CD4-positive, alpha-beta T cell (primary cell): Measurements from ENCODE around the gene TMOD1. TPM values are rescaled to one million over a fixed set of nuclear protein-coding genes. Genes with fewer than 3 reads are reported as not detected.

ENCODE experiments used
- ATAC-seq: fragments of 200-7000 bp; cut with Tn5 transposase; one replicate; pipeline ENCODE4 v1.10.0; 2022; ENCODE audit warnings: mild to moderate bottlenecking; ENCODE audit not compliant: poor library complexity
- CTCF ChIA-PET: fragments of 350-600 bp; sonication (Branson Sonifier 250); formaldehyde crosslinking; loops from one replicate; lab custom pipeline; 2021; ENCODE audit warnings: antibody characterized with exemption, inconsistent platforms; lab: Charles Lee
- POLR2A ChIA-PET: fragments of 350-600 bp; sonication (Branson Sonifier 250); formaldehyde crosslinking; loops from one replicate; lab custom pipeline; 2021; ENCODE audit warnings: antibody characterized with exemption, inconsistent platforms; lab: Charles Lee
- DNase-seq, 14 experiments: peaks; one replicate each; pipeline ENCODE4 v3.0.0-alpha.2; 2013 to 2020; ENCODE audit warnings: mixed read lengths in 2 of 14
- H3K27ac ChIP-seq, 2 donors: one replicate each; pipeline versions ENCODE4 v1.5.1 to v1.7.0; 2013; ENCODE audit warnings: low read length in 2 of 2, low read depth in 1 of 2, mild to moderate bottlenecking in 1 of 2
- H3K27me3 ChIP-seq, 2 experiments: 1 replicate in 1 of 2; 2 replicates in 1 of 2; pipeline versions ENCODE4 v1.6.1 to v1.7.0; 2013; ENCODE audit warnings: low read length in 2 of 2, control low read depth in 1 of 2, mild to moderate bottlenecking in 1 of 2, moderate library complexity in 1 of 2; ENCODE audit not compliant: insufficient read depth in 2 of 2, control insufficient read depth in 1 of 2
- H3K36me3 ChIP-seq: one replicate; pipeline ENCODE4 v1.6.1; 2013; ENCODE audit warnings: low read length, control low read depth; ENCODE audit not compliant: insufficient read depth
- H3K4me1 ChIP-seq: one replicate; pipeline ENCODE4 v1.6.1; 2013; ENCODE audit warnings: low read length, control low read depth; ENCODE audit not compliant: insufficient read depth
- H3K4me3 ChIP-seq: one replicate; pipeline ENCODE4 v1.5.1; 2013; ENCODE audit warnings: mild to moderate bottlenecking, low read length, moderate library complexity
- H3K9me3 ChIP-seq, 2 experiments: 1 replicate in 1 of 2; 2 replicates in 1 of 2; pipeline versions ENCODE4 v1.6.1 to v1.7.0; 2013; ENCODE audit warnings: low read length in 2 of 2, mild to moderate bottlenecking in 2 of 2, control low read depth in 1 of 2, moderate library complexity in 1 of 2; ENCODE audit not compliant: control insufficient read depth in 1 of 2, insufficient read depth in 1 of 2
- H3K27ac Mint-ChIP-seq: one replicate; pipeline ENCODE4 v1.8.0; 2020; ENCODE audit warnings: mixed read lengths
- H3K27me3 Mint-ChIP-seq: one replicate; pipeline ENCODE4 v1.8.0; 2021; ENCODE audit warnings: mixed read lengths
- H3K36me3 Mint-ChIP-seq: one replicate; pipeline ENCODE4 v1.8.0; 2021; ENCODE audit warnings: low read depth, mixed read lengths
- H3K4me1 Mint-ChIP-seq: one replicate; pipeline ENCODE4 v1.8.0; 2021; ENCODE audit warnings: low read depth, mixed read lengths
- H3K4me3 Mint-ChIP-seq: one replicate; pipeline ENCODE4 v1.8.0; 2020; ENCODE audit warnings: mild to moderate bottlenecking, mixed read lengths
- H3K9me3 Mint-ChIP-seq: one replicate; pipeline ENCODE4 v1.8.0; 2020; ENCODE audit warnings: mixed read lengths
- intact Hi-C, 2 experiments: fragments of 100-400 bp; cut with DNase I in 1 of 2; cut with micrococcal nuclease in 1 of 2; formaldehyde crosslinking; loops; one replicate each; pipeline versions ENCODE4 v1.15.1 to v1.9.0; 2023 to 2025; cut with DNase I, micrococcal nuclease
- total RNA-seq, 174 experiments: library from RNA in 2 of 174; stranded (reverse) in 2 of 174; gene quantifications; one replicate each; pipeline ENCODE4 v1.2.3 and lab custom pipeline; 2021 to 2026
- TF ChIP-seq, protein P1 (sequence below): fragments of 200-600 bp; IDR thresholded peaks from one replicate; pipeline ENCODE4 v1.8.0; 2022; ENCODE audit warnings: antibody characterized with exemption, mild to moderate bottlenecking

TMOD1 gene
- total RNA-seq, 2 experiments from 2014 or later, result 0.20 to 0.47 TPM

DNA sequence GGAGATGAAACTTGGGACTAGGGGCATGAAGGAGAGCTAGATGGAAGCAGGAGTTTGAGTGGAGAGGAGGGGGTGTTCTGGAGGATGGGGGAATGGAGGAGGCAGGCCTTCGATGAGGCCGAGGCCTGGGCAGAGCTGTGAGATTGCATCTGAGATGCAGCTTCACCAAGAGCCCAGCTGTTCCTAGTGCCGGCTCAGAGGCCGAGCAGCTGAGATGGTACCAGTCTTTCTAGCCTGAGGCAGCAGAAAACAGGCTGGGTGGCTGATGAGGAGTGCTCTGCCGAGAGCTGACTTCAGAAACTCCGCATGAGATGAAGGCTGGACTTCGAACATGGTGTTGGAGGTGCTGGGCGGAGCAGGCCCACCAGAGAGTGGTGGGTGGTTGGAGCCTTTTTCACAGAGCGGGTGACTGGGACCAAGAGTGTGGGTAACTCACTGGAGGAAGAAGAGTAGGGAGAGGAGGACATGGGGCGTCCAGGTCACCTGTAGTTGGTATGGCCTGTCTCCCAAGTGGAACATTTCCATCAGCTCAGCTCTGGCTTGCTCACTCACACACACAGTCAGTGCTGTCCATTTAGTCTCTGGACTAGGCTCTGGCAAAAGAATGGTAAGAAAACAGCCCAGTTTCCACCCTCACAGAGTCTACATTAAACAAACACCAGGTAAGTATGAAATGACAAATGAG lies 54.7 kb downstream of the TMOD1 start:
- no peak overlapping the region for H3K4me3 Mint-ChIP-seq
- Histone ChIP-seq H3K4me3 (no peak overlapping the region), H3K27ac (no peak overlapping the region), H3K9me3 (no peaks in the 10 kb centered on the region), H3K36me3 (no peaks in the 10 kb centered on the region), H3K27me3 (peaks cover 4% of the 10 kb centered on the region in 2 experiments), H3K4me1 (no peaks in the 10 kb centered on the region)
- intact Hi-C loops, result no loop called here
- H3K27ac Mint-ChIP-seq, result no peak overlapping the region
- CTCF ChIA-PET, result no interaction called here
- H3K9me3 Mint-ChIP-seq, result no peaks in the 10 kb centered on the region
- TF ChIP-seq, protein P1, sequence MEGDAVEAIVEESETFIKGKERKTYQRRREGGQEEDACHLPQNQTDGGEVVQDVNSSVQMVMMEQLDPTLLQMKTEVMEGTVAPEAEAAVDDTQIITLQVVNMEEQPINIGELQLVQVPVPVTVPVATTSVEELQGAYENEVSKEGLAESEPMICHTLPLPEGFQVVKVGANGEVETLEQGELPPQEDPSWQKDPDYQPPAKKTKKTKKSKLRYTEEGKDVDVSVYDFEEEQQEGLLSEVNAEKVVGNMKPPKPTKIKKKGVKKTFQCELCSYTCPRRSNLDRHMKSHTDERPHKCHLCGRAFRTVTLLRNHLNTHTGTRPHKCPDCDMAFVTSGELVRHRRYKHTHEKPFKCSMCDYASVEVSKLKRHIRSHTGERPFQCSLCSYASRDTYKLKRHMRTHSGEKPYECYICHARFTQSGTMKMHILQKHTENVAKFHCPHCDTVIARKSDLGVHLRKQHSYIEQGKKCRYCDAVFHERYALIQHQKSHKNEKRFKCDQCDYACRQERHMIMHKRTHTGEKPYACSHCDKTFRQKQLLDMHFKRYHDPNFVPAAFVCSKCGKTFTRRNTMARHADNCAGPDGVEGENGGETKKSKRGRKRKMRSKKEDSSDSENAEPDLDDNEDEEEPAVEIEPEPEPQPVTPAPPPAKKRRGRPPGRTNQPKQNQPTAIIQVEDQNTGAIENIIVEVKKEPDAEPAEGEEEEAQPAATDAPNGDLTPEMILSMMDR, result no peak
- DNase-seq (no peak), ATAC-seq (no peak)
- H3K27me3 Mint-ChIP-seq, result peaks cover 26% of the 10 kb centered on the region
- no peaks in the 10 kb centered on the region for H3K36me3 Mint-ChIP-seq
- peaks cover 6% of the 10 kb centered on the region for H3K4me1 Mint-ChIP-seq
- POLR2A ChIA-PET, result no interaction called here

DNA sequence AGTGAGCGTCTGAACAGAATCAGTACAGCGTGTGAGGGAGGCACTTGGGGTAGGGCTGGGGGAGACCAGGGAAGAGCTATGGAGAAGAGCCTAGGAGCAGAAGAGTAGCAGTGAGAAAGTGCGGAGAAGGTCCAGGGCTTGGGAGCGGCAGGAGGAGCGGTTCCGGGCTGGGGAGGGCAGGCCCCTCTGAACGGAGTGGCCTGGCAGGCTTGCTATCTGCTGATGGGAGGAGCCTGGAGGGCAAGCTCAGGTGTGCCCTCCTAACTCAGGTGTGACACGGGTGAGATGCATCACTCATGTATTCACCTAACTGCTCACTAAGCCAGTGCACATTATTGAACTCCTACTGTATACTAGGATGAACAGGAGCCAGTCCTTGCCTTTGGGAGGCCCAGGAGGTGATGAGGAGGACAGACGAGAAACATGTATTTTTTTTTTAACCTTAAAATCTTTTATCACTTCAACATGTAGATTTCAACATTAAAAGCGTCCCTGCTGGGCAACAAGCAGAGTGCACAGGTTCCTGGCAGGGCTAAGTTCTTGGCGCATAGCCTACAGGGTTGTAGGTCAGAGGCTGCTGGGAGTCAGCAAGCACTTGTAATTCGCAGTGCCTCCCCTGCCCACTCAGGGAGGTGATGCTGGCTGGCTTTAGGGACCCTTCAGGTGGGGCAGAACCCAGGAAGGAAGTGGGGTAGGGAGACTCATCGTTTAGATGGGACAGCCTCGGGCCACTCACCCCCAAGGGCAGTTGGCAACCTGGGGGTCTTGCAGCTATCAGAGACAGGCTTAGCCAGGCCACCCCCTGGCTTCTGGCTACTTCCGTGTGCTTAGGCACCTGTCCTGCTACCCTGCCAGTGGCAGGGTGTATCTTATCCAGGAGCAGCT lies 55.5 kb downstream of the TMOD1 start:
- H3K9me3 Mint-ChIP-seq, result no peaks in the 10 kb centered on the region
- CTCF ChIA-PET, result no interaction called here
- TF ChIP-seq, protein P1, result no peak
- H3K4me1 Mint-ChIP-seq, result peaks cover 6% of the 10 kb centered on the region
- H3K36me3 Mint-ChIP-seq, result no peaks in the 10 kb centered on the region
- H3K4me3 Mint-ChIP-seq, result no peak overlapping the region
- ATAC-seq (no peak), DNase-seq (no peak)
- H3K27ac Mint-ChIP-seq, result no peak overlapping the region
- H3K4me3 ChIP-seq, result no peak overlapping the region
- H3K4me1 ChIP-seq, result no peaks in the 10 kb centered on the region
- H3K27ac ChIP-seq, result no peak overlapping the region
- POLR2A ChIA-PET, result no interaction called here
- no peaks in the 10 kb centered on the region for H3K36me3 ChIP-seq
- H3K9me3 ChIP-seq, result no peaks in the 10 kb centered on the region
- peaks cover 4% of the 10 kb centered on the region in 2 experiments for H3K27me3 ChIP-seq
- peaks cover 30% of the 10 kb centered on the region for H3K27me3 Mint-ChIP-seq
- intact Hi-C loops, result no loop called here

DNA sequence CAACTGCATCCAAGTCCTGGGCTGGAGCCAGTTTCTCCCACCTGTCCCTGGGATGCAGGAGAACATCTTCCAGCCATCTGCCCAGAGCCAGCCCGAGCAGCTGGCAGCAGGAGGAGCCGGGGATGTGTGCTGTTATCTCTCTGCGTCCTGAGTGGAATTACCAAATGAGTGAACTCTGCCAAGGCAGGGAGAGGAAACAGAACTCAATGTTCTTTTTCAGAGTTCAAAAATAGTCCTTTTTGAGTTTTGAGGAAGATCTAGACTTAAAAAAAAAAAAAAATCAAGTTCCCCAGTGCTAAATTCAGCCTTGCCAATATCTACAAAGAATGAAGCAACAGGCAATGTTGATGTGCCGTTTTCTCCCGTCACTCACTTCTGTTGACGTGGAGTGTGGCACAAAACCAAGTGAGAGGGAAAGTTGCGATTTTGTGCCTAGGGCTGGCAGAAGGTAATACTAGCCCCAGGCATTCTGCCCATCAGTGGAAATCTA lies 56.2 kb downstream of the TMOD1 start:
- Mint-ChIP-seq H3K9me3 (no peaks in the 10 kb centered on the region), H3K4me3 (no peak overlapping the region), H3K36me3 (no peaks in the 10 kb centered on the region), H3K27me3 (peaks cover 30% of the 10 kb centered on the region), H3K4me1 (peaks cover 6% of the 10 kb centered on the region), H3K27ac (no peak overlapping the region)
- no peaks in the 10 kb centered on the region for H3K9me3 ChIP-seq
- no peak overlapping the region for H3K27ac ChIP-seq
- POLR2A ChIA-PET, result no interaction called here
- intact Hi-C loops, result no loop called here
- ATAC-seq (no peak), DNase-seq (peak in 1 of 14 experiments; percentile 2)
- peaks cover 4% of the 10 kb centered on the region in 2 experiments for H3K27me3 ChIP-seq
- CTCF ChIA-PET, result no interaction called here
- no peak overlapping the region for H3K4me3 ChIP-seq
- H3K36me3 ChIP-seq, result no peaks in the 10 kb centered on the region
- TF ChIP-seq, protein P1, result no peak
- H3K4me1 ChIP-seq, result no peaks in the 10 kb centered on the region
